Body of pancreas (tissue), 4 donors: ENCODE results near the gene C8B.

Source experiments
- POLR2A ChIP-seq, 3 donors: fragments of 450-650 bp; IDR thresholded peaks; one replicate each; pipeline ENCODE4 v1.6.1; 2016; ENCODE audit warnings: antibody characterized with exemption in 3 of 3, mild to moderate bottlenecking in 2 of 3
- TF ChIP-seq, protein P1 (sequence below), 7 experiments: fragments of 450-650 bp in 4 of 7; fragments of 200-600 bp in 3 of 7; sonication (generic) in 3 of 7; IDR thresholded peaks; one replicate each; pipeline ENCODE4 v1.5.1; 2016 to 2019; ENCODE audit warnings: antibody characterized with exemption in 7 of 7

- TF ChIP-seq, protein P1, sequence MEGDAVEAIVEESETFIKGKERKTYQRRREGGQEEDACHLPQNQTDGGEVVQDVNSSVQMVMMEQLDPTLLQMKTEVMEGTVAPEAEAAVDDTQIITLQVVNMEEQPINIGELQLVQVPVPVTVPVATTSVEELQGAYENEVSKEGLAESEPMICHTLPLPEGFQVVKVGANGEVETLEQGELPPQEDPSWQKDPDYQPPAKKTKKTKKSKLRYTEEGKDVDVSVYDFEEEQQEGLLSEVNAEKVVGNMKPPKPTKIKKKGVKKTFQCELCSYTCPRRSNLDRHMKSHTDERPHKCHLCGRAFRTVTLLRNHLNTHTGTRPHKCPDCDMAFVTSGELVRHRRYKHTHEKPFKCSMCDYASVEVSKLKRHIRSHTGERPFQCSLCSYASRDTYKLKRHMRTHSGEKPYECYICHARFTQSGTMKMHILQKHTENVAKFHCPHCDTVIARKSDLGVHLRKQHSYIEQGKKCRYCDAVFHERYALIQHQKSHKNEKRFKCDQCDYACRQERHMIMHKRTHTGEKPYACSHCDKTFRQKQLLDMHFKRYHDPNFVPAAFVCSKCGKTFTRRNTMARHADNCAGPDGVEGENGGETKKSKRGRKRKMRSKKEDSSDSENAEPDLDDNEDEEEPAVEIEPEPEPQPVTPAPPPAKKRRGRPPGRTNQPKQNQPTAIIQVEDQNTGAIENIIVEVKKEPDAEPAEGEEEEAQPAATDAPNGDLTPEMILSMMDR (IDR thresholded peaks at IDR 0.05) = no peak
- no peak for TF ChIP-seq POLR2A (IDR thresholded peaks at IDR 0.05)
These were observed 12.4 kb downstream of the C8B start for GRCh38 chr1:56953386-56953785.
